HEK293 (cell line): Measurements from ENCODE around the gene KLHL29.

ENCODE experiments used
- CTCF ChIA-PET: fragments of 350-600 bp; formaldehyde crosslinking; extraction: SDS; loops from one replicate; lab custom pipeline; 2021; ENCODE audit warnings: antibody characterized with exemption; lab: Yijun Ruan, JAX
- POLR2A ChIA-PET: fragments of 300-600 bp; formaldehyde crosslinking; extraction: SDS; loops from one replicate; lab custom pipeline; 2020; ENCODE audit warnings: antibody characterized with exemption, inconsistent platforms; lab: Yijun Ruan, JAX
- H3K27ac ChIP-seq: fragments of 200-500 bp; sonication (Bioruptor generic); 2 replicates; pipeline ENCODE4 v1.5.1; 2014; ENCODE audit warnings: low read depth, low read length, control low read depth, inconsistent platforms; ENCODE audit errors: extremely low read depth
- H3K36me3 ChIP-seq, 2 experiments: fragments of 200-500 bp in 1 of 2; sonication (Bioruptor generic) in 1 of 2; 1 replicate in 1 of 2; 2 replicates in 1 of 2; pipeline ENCODE4 v1.5.1; 2014 to 2017; ENCODE audit warnings: inconsistent platforms in 2 of 2, low read length in 2 of 2; ENCODE audit not compliant: control insufficient read depth in 2 of 2, insufficient read depth in 1 of 2
- H3K4me1 ChIP-seq: fragments of 200-500 bp; sonication (Bioruptor generic); 2 replicates; pipeline ENCODE4 v1.5.1; 2014; ENCODE audit warnings: mild to moderate bottlenecking, low read length, inconsistent platforms; ENCODE audit not compliant: control insufficient read depth, insufficient read depth
- H3K4me3 ChIP-seq: 2 replicates; pipeline ENCODE4 v1.5.1; 2011; ENCODE audit warnings: low read depth, mild to moderate bottlenecking, control low read depth, low read length, moderate library complexity
- H3K9me3 ChIP-seq: fragments of 200-500 bp; sonication (Bioruptor generic); 2 replicates; pipeline ENCODE4 v1.5.1; 2014; ENCODE audit warnings: low read depth, low read length, inconsistent platforms; ENCODE audit not compliant: control insufficient read depth, insufficient read depth
- BCL11B ChIP-seq: fragments of 450-650 bp; formaldehyde crosslinking; IDR thresholded peaks from 2 replicates; pipeline ENCODE4 v1.5.1; 2016; ENCODE audit warnings: low read depth, missing biosample characterization, missing genetic modification characterization
- GLI4 ChIP-seq: fragments of 450-650 bp; formaldehyde crosslinking; IDR thresholded peaks from 2 replicates; pipeline ENCODE4 v1.5.1; 2016; ENCODE audit warnings: missing biosample characterization, missing genetic modification characterization
- IKZF3 ChIP-seq: fragments of 450-650 bp; IDR thresholded peaks from 2 replicates; pipeline ENCODE4 v1.5.0; 2018; ENCODE audit warnings: missing biosample characterization, mild to moderate bottlenecking, missing genetic modification characterization, moderate library complexity
- KLF9 ChIP-seq: fragments of 450-650 bp; formaldehyde crosslinking; IDR thresholded peaks from 2 replicates; pipeline ENCODE4 v1.5.1; 2016; ENCODE audit warnings: missing biosample characterization, missing genetic modification characterization, low read depth
- SP3 ChIP-seq: fragments of 450-650 bp; formaldehyde crosslinking; IDR thresholded peaks from 2 replicates; pipeline ENCODE4 v1.5.1; 2016; ENCODE audit warnings: missing biosample characterization, missing genetic modification characterization
- ZNF114 ChIP-seq: fragments of 450-650 bp; formaldehyde crosslinking; IDR thresholded peaks from 2 replicates; pipeline ENCODE4 v1.5.0; 2017; ENCODE audit warnings: missing biosample characterization, missing genetic modification characterization
- ZNF121 ChIP-seq: fragments of 450-650 bp; formaldehyde crosslinking; IDR thresholded peaks from 2 replicates; pipeline ENCODE4 v1.5.1; 2016; ENCODE audit warnings: missing biosample characterization, missing genetic modification characterization
- ZNF16 ChIP-seq: fragments of 450-650 bp; formaldehyde crosslinking; IDR thresholded peaks from 2 replicates; pipeline ENCODE4 v1.5.1; 2016; ENCODE audit warnings: low read depth, missing biosample characterization, missing genetic modification characterization
- ZNF214 ChIP-seq: fragments of 450-650 bp; formaldehyde crosslinking; IDR thresholded peaks from 2 replicates; pipeline ENCODE4 v1.5.1; 2017; ENCODE audit warnings: missing biosample characterization, mild to moderate bottlenecking, missing genetic modification characterization, borderline replicate concordance
- ZNF501 ChIP-seq: fragments of 450-650 bp; formaldehyde crosslinking; IDR thresholded peaks from 2 replicates; pipeline ENCODE4 v1.5.1; 2016; ENCODE audit warnings: missing biosample characterization, missing genetic modification characterization
- ZNF548 ChIP-seq: fragments of 450-650 bp; formaldehyde crosslinking; IDR thresholded peaks from 2 replicates; pipeline ENCODE4 v1.5.1; 2016; ENCODE audit warnings: missing biosample characterization, missing genetic modification characterization
- ZNF596 ChIP-seq: fragments of 450-650 bp; IDR thresholded peaks from 2 replicates; pipeline ENCODE4 v1.5.0; 2018; ENCODE audit warnings: missing biosample characterization, mild to moderate bottlenecking, missing genetic modification characterization, moderate library complexity
- ZNF768 ChIP-seq: fragments of 450-650 bp; formaldehyde crosslinking; IDR thresholded peaks from 2 replicates; pipeline ENCODE4 v1.5.1; 2018; ENCODE audit warnings: missing biosample characterization, mild to moderate bottlenecking, missing genetic modification characterization
- ZNF843 ChIP-seq: fragments of 450-650 bp; formaldehyde crosslinking; IDR thresholded peaks from 2 replicates; pipeline ENCODE4 v1.5.1; 2016; ENCODE audit warnings: missing biosample characterization, missing genetic modification characterization
- ZXDB ChIP-seq: fragments of 450-650 bp; formaldehyde crosslinking; IDR thresholded peaks from 2 replicates; pipeline ENCODE4 v1.5.1; 2016; ENCODE audit warnings: missing biosample characterization, missing genetic modification characterization
- TF ChIP-seq, protein P1 (sequence below): fragments of 450-650 bp; formaldehyde crosslinking; IDR thresholded peaks from 2 replicates; pipeline ENCODE4 v1.5.1; 2016; ENCODE audit warnings: missing biosample characterization, missing genetic modification characterization
- TF ChIP-seq, protein P2 (sequence below): fragments of 450-650 bp; formaldehyde crosslinking; IDR thresholded peaks from 2 replicates; pipeline ENCODE4 v1.5.1; 2016; ENCODE audit warnings: missing biosample characterization, missing genetic modification characterization
- TF ChIP-seq, protein P3 (sequence below): fragments of 450-650 bp; formaldehyde crosslinking; IDR thresholded peaks from 2 replicates; pipeline ENCODE4 v1.5.1; 2016; ENCODE audit warnings: missing biosample characterization, missing genetic modification characterization
- TF ChIP-seq, protein P4 (sequence below): fragments of 450-650 bp; formaldehyde crosslinking; IDR thresholded peaks from 2 replicates; pipeline ENCODE4 v1.5.1; 2016; ENCODE audit warnings: missing biosample characterization, missing genetic modification characterization

KLHL29 gene

DNA sequence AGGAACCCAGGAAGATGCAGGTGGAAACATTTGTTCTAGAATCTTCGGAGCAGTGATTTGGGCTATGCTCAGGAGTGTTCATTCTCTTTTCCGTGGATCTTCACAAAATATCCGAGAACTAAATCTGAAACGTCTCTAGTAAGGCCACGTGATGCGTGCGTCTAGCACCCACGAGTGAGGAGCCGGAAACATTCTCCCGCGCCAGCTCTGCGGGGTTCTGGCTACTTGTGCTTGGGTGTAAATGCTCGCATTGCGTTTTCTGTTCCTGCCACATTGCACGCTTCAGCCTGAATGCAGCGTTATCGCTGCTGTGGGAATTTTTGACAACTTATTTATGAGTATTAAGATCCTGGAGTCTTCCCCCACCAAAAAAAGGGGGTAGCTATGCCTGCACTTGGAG is 71.4 kb downstream of the KLHL29 start (continued):
- TF ChIP-seq, protein P1, sequence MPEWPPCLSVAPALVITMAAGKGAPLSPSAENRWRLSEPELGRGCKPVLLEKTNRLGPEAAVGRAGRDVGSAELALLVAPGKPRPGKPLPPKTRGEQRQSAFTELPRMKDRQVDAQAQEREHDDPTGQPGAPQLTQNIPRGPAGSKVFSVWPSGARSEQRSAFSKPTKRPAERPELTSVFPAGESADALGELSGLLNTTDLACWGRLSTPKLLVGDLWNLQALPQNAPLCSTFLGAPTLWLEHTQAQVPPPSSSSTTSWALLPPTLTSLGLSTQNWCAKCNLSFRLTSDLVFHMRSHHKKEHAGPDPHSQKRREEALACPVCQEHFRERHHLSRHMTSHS (tag by site-specific recombination): no peak
- TF ChIP-seq, all 188 proteins: peak for 0

DNA sequence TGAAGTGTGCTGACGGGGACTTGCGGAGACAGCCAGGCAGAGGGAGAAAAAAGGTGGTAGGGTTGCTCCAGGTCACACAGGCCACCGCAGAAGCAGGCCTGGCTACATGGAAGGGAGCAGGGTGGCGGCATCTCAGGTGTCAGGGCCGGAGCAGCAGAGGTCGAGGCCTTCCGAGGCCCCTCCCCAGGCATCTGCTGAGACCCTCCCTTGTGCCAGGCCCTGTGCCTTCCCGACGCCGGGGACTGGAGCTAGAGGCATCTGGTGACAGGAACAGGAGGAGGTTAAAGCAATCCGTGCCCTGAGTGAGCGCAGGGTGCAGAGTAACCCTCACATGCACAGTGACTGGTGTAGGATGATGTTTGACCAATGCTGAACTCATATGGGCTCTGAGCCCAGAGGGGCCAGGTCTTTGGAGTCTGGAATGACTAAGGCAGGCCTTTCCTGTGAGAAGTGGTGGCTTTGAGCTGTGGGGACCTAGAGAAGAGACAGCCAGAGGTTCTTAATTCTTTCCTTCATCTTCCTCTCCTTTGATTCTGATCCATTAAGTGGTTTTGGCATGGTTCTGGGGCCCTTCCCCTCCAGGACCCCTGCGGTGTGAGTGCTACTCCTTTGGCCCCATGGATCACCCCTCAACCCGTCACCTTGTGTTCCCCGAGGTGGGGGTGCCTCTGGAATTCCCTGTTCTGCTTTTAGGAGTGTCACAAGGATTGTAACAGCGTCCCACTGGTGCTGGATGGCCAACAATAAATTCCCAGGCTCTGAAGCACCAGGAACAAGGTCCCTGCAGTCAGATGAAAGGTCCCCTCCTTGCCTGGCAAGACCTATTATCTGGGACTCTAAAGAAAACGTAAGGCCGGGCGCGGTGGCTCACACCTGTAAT is 72.1 kb downstream of the KLHL29 start:
- Histone ChIP-seq H3K9me3 (no peaks in the 10 kb centered on the region), H3K27ac (no peak overlapping the region), H3K4me1 (peaks cover 6% of the 10 kb centered on the region; the same call in 1 of the 2 replicates), H3K36me3 (no peaks in the 10 kb centered on the region), H3K4me3 (no peak overlapping the region)
- CTCF ChIA-PET: no interaction called here
- POLR2A ChIA-PET: no interaction called here
- TF ChIP-seq ZNF596: no peak
- TF ChIP-seq ZNF501 (tag by site-specific recombination): no peak
- no peak for TF ChIP-seq SP3
- TF ChIP-seq ZNF214 (tag by site-specific recombination): no peak
- TF ChIP-seq, protein P2, sequence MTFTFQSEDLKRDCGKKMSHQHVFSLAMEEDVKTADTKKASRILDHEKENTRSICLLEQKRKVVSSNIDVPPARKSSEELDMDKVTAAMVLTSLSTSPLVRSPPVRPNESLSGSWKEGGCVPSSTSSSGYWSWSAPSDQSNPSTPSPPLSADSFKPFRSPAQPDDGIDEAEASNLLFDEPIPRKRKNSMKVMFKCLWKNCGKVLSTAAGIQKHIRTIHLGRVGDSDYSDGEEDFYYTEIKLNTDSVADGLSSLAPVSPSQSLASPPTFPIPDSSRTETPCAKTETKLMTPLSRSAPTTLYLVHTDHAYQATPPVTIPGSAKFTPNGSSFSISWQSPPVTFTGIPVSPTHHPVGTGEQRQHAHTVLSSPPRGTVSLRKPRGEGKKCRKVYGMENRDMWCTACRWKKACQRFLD (tag by site-specific recombination): no peak
- no peak for TF ChIP-seq ZNF548
- TF ChIP-seq, protein P3, sequence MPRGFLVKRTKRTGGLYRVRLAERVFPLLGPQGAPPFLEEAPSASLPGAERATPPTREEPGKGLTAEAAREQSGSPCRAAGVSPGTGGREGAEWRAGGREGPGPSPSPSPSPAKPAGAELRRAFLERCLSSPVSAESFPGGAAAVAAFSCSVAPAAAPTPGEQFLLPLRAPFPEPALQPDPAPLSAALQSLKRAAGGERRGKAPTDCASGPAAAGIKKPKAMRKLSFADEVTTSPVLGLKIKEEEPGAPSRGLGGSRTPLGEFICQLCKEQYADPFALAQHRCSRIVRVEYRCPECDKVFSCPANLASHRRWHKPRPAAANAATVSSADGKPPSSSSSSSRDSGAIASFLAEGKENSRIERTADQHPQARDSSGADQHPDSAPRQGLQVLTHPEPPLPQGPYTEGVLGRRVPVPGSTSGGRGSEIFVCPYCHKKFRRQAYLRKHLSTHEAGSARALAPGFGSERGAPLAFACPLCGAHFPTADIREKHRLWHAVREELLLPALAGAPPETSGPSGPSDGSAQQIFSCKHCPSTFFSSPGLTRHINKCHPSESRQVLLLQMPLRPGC (tag by site-specific recombination): no peak
- TF ChIP-seq, protein P4, sequence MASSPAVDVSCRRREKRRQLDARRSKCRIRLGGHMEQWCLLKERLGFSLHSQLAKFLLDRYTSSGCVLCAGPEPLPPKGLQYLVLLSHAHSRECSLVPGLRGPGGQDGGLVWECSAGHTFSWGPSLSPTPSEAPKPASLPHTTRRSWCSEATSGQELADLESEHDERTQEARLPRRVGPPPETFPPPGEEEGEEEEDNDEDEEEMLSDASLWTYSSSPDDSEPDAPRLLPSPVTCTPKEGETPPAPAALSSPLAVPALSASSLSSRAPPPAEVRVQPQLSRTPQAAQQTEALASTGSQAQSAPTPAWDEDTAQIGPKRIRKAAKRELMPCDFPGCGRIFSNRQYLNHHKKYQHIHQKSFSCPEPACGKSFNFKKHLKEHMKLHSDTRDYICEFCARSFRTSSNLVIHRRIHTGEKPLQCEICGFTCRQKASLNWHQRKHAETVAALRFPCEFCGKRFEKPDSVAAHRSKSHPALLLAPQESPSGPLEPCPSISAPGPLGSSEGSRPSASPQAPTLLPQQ (tag by site-specific recombination): no peak
- no peak for TF ChIP-seq KLF9 (tag by site-specific recombination)
- no peak for TF ChIP-seq GLI4
- TF ChIP-seq ZNF843 (tag by site-specific recombination): no peak
- no peak for TF ChIP-seq ZNF16 (tag by site-specific recombination)
- TF ChIP-seq ZNF768 (tag by site-specific recombination): no peak
- no peak for TF ChIP-seq ZNF121 (tag by site-specific recombination)
- TF ChIP-seq ZXDB: no peak
- TF ChIP-seq ZNF114 (tag by site-specific recombination): no peak
- TF ChIP-seq, protein P1 (tag by site-specific recombination): no peak
- TF ChIP-seq IKZF3: no peak
- no peak for TF ChIP-seq BCL11B (tag by site-specific recombination)
